Activated CD4-positive, CD25-positive, alpha-beta regulatory T cell (primary cell): ENCODE data around the gene SNX24.

Experiments used
- DNase-seq, 4 experiments: peaks; one replicate each; lab custom pipeline; 2025; lab: John Stamatoyannopoulos, UW

Gene SNX24

GRCh38 chr5:123014689-123015088 lies 169.3 kb downstream of the SNX24 start:
- DNase-seq, result no peak

DNA sequence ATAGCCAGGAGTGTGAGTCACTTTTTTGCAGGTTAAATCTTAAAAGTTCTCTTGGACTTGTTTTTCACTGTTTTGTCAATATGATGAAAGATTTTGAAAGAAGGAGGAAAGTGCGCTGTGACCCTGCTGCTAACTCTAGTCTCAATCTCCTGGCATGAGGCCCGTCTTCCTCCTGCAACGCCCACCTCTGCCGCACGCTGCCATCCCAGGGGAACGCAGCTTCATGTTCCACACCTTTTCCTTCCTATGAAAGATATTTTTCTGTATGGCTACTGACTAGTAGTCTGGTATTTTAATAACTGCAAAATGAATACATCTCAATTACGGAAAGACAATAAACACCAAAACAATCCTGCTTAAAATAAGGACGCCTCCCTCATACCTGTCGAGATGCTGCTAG lies 182.8 kb downstream of the SNX24 start:
- no peak for DNase-seq

DNA sequence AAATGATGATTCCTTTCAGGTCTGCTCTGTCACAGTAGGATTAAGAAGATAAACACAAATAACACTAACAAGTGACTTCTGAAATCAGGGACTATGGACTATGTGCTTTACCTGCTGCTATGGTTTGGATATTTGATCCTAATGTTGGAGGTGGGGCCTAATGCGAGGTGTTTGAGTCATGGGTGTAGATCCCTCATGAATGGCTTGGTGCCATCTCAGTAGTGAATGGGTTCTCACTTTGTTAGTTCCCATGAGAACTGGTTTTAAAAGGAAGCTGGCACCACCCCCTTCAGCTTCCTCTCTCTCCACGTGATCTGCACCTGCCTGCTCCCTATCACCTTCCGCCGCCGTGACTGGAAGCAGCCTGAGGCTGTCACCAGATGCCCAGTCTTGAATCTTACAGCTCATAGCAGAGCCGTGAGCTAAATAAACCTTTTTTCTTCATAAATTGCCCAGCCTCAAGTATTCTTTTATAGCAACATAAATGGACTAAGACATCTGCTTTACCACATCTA lies 187.8 kb downstream of the SNX24 start:
- DNase-seq, result no peak

DNA sequence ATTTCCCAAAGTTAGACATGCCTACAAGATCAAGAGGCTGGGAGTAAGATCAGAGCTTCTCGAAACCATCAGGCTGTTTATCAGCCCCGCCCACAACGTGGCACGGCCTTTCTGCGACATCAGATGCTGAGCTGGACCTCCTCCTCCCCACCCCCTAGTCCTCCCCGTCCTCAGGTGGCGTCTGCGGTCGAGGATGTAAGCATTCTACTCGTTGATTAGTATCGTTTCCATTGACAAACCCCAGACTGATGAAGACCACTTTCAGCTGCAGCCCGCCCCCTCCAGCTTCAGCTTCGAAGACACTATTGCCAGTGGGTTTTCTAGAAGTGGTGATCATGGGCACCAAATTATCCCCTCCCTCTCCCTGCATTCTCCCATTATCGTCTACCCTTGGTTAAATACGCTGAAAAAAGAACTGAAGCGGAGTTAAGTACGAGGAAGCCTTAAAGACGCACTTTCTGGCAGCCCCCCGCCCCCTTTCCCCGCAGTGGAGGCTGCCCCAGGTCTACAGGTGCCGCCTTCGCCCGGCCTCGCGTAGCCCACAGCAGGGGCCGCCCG lies 190.0 kb downstream of the SNX24 start:
- no peak for DNase-seq

GRCh38 chr5:123035918-123036390 lies 190.5 kb downstream of the SNX24 start:
- no peak for DNase-seq

- DNase-seq, result no peak
Observed at GRCh38 chr5:123036391-123037103, 191.1 kb downstream of the SNX24 start, which contains the start of gene PPIC. Gene PPIC (minus strand): TSS chr5:123036725. CDS start chr5:123036625, 100 bp downstream.

DNA sequence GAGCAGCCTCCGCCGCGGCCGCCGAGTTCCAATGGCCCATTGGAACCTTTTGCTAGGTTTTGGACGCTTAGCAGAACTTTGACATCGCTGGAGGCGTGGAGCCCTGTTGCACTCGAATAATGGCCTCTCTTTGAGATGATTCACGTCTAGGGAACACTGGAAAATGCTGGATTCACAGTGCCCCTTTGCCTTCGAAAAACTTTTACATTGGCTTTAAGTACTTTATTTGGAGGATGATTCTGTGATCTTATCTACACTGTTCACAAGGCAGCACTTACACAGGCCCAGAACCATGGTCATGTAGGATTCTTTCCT lies 191.6 kb downstream of the SNX24 start:
- DNase-seq, result no peak

DNA sequence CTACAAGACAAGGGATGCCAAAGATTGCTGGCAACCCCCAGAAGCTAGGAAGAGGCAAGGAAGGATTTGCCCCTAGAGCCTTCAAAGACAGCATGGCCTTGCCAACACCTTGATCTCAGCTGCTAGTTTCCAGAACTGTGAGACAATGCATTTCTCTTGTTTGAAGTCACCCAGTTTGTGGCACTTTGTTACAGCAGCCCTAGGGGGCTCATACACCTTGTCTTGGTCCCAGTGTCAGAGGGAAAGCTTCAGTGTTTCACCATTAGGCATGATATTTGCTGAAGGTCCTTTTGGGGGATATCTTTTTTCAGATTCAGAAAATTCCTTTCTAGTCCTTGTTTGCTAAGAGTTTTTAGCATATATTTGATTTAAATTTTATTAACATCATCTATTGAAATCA lies 194.3 kb downstream of the SNX24 start:
- DNase-seq, result no peak

- no peak for DNase-seq
Observed at GRCh38 chr5:123044926-123045617, 199.7 kb downstream of the SNX24 start.

GRCh38 chr5:123046222-123046621 lies 200.8 kb downstream of the SNX24 start:
- DNase-seq, result no peak

- DNase-seq, result no peak
Observed at GRCh38 chr5:123047706-123048105, 202.3 kb downstream of the SNX24 start.

- DNase-seq, result no peak
Observed at GRCh38 chr5:123051206-123051605, 205.8 kb downstream of the SNX24 start.
